SK-N-SH (cell line): ENCODE results near the gene LRRIQ4.

Experiments used
- EZH2phosphoT487 ChIP-seq: fragments of 200-600 bp; sonication (generic); IDR thresholded peaks from 2 replicates; pipeline ENCODE4 v1.6.1; 2017; ENCODE audit warnings: low read depth, mixed run types, mild to moderate bottlenecking, antibody characterized with exemption, moderate library complexity, borderline replicate concordance
- RAD21 ChIP-seq: IDR thresholded peaks from 2 replicates; pipeline ENCODE4 v1.6.1; 2012; ENCODE audit warnings: mild to moderate bottlenecking, low read length
- REST ChIP-seq: IDR thresholded peaks from 2 replicates; pipeline ENCODE4 v1.6.1; 2012; ENCODE audit warnings: mild to moderate bottlenecking, low read depth, low read length, moderate library complexity
- TAF1 ChIP-seq: IDR thresholded peaks from 2 replicates; pipeline ENCODE4 v1.6.1; 2012; ENCODE audit warnings: low read depth, mild to moderate bottlenecking, low read length, moderate library complexity, borderline replicate concordance
- TF ChIP-seq, protein P1 (sequence below): fragments of 200-600 bp; sonication (generic); IDR thresholded peaks from 2 replicates; pipeline ENCODE4 v1.6.1; 2017; ENCODE audit warnings: antibody characterized with exemption, mild to moderate bottlenecking, moderate library complexity
- TF ChIP-seq, protein P2 (sequence below): IDR thresholded peaks from 2 replicates; pipeline ENCODE4 v1.4.0; 2012; ENCODE audit warnings: low read depth
- TF ChIP-seq, protein P3 (sequence below): IDR thresholded peaks from 2 replicates; pipeline ENCODE4; 2012

DNA sequence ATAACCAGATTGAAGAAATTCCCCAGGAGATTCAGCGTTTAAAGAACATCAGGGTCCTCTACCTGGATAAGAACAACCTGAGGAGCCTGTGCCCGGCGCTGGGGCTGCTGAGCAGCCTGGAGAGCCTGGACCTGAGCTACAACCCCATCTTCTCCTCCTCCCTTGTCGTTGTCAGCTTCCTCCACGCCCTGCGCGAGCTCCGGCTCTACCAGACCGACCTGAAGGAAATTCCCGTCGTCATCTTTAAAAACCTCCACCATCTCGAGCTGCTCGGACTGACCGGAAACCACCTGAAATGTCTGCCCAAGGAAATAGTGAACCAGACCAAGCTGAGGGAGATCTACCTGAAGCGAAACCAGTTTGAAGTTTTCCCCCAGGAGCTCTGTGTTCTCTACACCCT, 9.4 kb downstream of the LRRIQ4 start:
- no peak for TF ChIP-seq TAF1
- TF ChIP-seq, protein P1, sequence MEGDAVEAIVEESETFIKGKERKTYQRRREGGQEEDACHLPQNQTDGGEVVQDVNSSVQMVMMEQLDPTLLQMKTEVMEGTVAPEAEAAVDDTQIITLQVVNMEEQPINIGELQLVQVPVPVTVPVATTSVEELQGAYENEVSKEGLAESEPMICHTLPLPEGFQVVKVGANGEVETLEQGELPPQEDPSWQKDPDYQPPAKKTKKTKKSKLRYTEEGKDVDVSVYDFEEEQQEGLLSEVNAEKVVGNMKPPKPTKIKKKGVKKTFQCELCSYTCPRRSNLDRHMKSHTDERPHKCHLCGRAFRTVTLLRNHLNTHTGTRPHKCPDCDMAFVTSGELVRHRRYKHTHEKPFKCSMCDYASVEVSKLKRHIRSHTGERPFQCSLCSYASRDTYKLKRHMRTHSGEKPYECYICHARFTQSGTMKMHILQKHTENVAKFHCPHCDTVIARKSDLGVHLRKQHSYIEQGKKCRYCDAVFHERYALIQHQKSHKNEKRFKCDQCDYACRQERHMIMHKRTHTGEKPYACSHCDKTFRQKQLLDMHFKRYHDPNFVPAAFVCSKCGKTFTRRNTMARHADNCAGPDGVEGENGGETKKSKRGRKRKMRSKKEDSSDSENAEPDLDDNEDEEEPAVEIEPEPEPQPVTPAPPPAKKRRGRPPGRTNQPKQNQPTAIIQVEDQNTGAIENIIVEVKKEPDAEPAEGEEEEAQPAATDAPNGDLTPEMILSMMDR = no peak
- no peak for TF ChIP-seq EZH2phosphoT487
- TF ChIP-seq, protein P2, sequence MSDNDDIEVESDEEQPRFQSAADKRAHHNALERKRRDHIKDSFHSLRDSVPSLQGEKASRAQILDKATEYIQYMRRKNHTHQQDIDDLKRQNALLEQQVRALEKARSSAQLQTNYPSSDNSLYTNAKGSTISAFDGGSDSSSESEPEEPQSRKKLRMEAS = no peak
- no peak for TF ChIP-seq REST
- no peak for TF ChIP-seq RAD21
- TF ChIP-seq, protein P3, sequence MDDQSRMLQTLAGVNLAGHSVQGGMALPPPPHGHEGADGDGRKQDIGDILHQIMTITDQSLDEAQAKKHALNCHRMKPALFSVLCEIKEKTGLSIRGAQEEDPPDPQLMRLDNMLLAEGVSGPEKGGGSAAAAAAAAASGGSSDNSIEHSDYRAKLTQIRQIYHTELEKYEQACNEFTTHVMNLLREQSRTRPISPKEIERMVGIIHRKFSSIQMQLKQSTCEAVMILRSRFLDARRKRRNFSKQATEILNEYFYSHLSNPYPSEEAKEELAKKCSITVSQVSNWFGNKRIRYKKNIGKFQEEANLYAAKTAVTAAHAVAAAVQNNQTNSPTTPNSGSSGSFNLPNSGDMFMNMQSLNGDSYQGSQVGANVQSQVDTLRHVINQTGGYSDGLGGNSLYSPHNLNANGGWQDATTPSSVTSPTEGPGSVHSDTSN = no peak
